Stomach (tissue), 9 donors: Measurements from ENCODE around the gene PIGA. TPM values are rescaled to one million over a fixed set of nuclear protein-coding genes. Genes with fewer than 3 reads are reported as not detected.

Experiments used
- DNase-seq, 2 donors: peaks; one replicate each; pipeline versions ENCODE4 v3.0.0 to v3.0.0-alpha.2; 2013 to 2019
- H3K27ac ChIP-seq, 5 donors: fragments of 200-600 bp in 4 of 5; sonication (generic) in 4 of 5; one replicate each; pipeline ENCODE4 v1.5.1; 2013 to 2019; ENCODE audit warnings: mild to moderate bottlenecking in 1 of 5, moderate library complexity in 1 of 5
- H3K27me3 ChIP-seq, 3 donors: fragments of 200-600 bp; sonication (generic); one replicate each; pipeline ENCODE4 v1.5.1; 2017 to 2019; ENCODE audit warnings: mixed run types in 1 of 3
- H3K36me3 ChIP-seq, 4 donors: fragments of 200-600 bp; sonication (generic); 1 replicate in 3 of 4; 2 replicates in 1 of 4; pipeline ENCODE4 v1.5.1; 2016 to 2019
- H3K4me1 ChIP-seq, 4 donors: fragments of 200-600 bp; sonication (generic); one replicate each; pipeline ENCODE4 v1.5.1; 2016 to 2019
- H3K4me3 ChIP-seq, 4 donors: fragments of 200-600 bp; sonication (generic) in 3 of 4; one replicate each; pipeline ENCODE4 v1.5.1; 2016 to 2019; ENCODE audit warnings: mild to moderate bottlenecking in 1 of 4
- H3K9me3 ChIP-seq, 4 donors: fragments of 200-600 bp; sonication (generic); one replicate each; pipeline ENCODE4 v1.5.1; 2016 to 2019
- EP300 ChIP-seq: sonication (generic); formaldehyde crosslinking; IDR thresholded peaks from one replicate; pipeline ENCODE4 v1.6.1; 2017; ENCODE audit warnings: antibody characterized with exemption
- POLR2A ChIP-seq, 4 donors: fragments of 450-650 bp; IDR thresholded peaks; one replicate each; pipeline ENCODE4 v1.6.1; 2016; ENCODE audit warnings: antibody characterized with exemption in 4 of 4, control low read depth in 2 of 4, mild to moderate bottlenecking in 1 of 4, moderate library complexity in 1 of 4
- POLR2AphosphoS5 ChIP-seq, 3 donors: sonication (generic); formaldehyde crosslinking; IDR thresholded peaks; one replicate each; pipeline ENCODE4 v1.6.1; 2016; ENCODE audit warnings: antibody characterized with exemption in 3 of 3
- WGBS, 5 donors: extraction: QIAGEN DNeasy Blood & Tissue Kit in 3 of 5; methylation state at CpG; one replicate each; pipeline versions ENCODE4 v1.1.5 to v1.1.7; 2013 to 2018; 5-methylcytosine and 5-hydroxymethylcytosine counted together
- intact Hi-C: fragments of 100-400 bp; cut with DNase I; formaldehyde crosslinking; loops from one replicate; pipeline ENCODE4 v1.15.1; 2023; ENCODE audit warnings: low total_unique reads
- polyA plus RNA-seq, 3 donors: library from polyadenylated mRNA; stranded (reverse); fragments of 200-250 nt; gene quantifications; one replicate each; pipeline ENCODE4 v1.2.3, GENCODE V29; 2013
- total RNA-seq, 5 donors: library from RNA; depleted of rRNA; stranded (reverse); fragments of >200 nt; gene quantifications; one replicate each; pipeline versions ENCODE4 v1.1.0 to v1.2.3, GENCODE V29; 2014 to 2016
- TF ChIP-seq, protein P1 (sequence below), 7 experiments: fragments of 450-650 bp in 4 of 7; fragments of 200-600 bp in 3 of 7; sonication (generic) in 3 of 7; IDR thresholded peaks; one replicate each; pipeline ENCODE4 v1.5.1; 2016 to 2019; ENCODE audit warnings: antibody characterized with exemption in 7 of 7, control low read depth in 2 of 7, mild to moderate bottlenecking in 1 of 7
- donor health status: healthy with polysubstance abuse.
- donor health status: Bipolar disorder and iron deficiency.
- donor health status: healthy.

PIGA gene
- total and polyA plus RNA-seq, 8 donors = 0.58 to 59.7 (median 7.5) TPM

DNA sequence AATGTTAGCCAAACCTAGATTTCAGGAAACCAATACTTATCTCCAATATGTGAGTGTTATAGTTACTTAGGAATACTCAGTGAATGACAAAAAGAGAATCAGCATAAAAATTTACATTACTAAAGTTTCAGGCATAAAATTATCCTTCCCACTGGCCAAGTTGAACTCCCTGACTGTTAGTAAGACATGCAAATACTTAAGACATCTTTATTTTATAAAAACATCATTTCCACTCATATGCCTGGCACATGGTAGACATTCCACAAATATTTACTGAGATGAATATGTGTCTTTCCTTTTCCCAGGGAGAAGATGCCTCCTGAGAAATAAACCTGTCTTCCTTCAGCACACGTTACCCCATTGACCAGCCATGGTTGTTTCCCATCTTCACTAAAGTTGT is 41.6 kb upstream of the PIGA start:
- Histone ChIP-seq H3K9me3 (peaks cover 0 to 5% (median 0%) of the 10 kb centered on the region in 4 donors), H3K4me3 (no peak overlapping the region), H3K27me3 (no peaks in the 10 kb centered on the region), H3K27ac (no peak overlapping the region), H3K4me1 (no peaks in the 10 kb centered on the region), H3K36me3 (no peaks in the 10 kb centered on the region)
- TF ChIP-seq POLR2AphosphoS5 (IDR thresholded peaks at IDR 0.05) = no peak
- no peak for DNase-seq
- 68 to 96% (median 80%) methylated on average over 1 of the region's 1 CpG for WGBS, 5 donors
- intact Hi-C loops = no loop called here

DNA sequence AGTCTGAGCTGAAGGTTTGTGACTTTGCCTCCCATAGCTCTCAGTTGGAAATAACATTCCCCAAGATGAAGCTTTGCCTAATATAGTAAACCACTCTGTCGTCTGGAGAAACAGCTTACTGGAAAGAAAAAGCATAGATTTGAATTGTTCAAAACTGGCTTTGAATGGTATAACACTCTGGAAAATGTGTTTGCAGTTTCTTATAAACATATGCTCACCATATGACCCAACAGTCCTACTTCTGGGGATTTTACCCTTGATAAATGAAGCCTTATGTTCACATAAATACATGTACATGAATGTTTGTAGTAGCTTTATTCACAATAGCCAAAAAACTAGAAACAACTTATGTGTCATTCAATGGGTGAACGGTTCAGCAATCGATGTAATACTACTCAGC is 38.7 kb upstream of the PIGA start:
- WGBS, 5 donors = 53 to 77% (median 66%) methylated on average over 3 of the region's 3 CpGs
- Histone ChIP-seq H3K9me3 (peaks cover 0 to 5% (median 0%) of the 10 kb centered on the region in 4 donors), H3K4me1 (no peaks in the 10 kb centered on the region), H3K4me3 (no peak overlapping the region), H3K27me3 (no peaks in the 10 kb centered on the region), H3K36me3 (no peaks in the 10 kb centered on the region), H3K27ac (no peak overlapping the region)
- intact Hi-C loops = no loop called here
- TF ChIP-seq POLR2A (IDR thresholded peaks at IDR 0.05) (no peak), POLR2AphosphoS5 (IDR thresholded peaks at IDR 0.05) (no peak), EP300 (no peak)
- TF ChIP-seq, protein P1, sequence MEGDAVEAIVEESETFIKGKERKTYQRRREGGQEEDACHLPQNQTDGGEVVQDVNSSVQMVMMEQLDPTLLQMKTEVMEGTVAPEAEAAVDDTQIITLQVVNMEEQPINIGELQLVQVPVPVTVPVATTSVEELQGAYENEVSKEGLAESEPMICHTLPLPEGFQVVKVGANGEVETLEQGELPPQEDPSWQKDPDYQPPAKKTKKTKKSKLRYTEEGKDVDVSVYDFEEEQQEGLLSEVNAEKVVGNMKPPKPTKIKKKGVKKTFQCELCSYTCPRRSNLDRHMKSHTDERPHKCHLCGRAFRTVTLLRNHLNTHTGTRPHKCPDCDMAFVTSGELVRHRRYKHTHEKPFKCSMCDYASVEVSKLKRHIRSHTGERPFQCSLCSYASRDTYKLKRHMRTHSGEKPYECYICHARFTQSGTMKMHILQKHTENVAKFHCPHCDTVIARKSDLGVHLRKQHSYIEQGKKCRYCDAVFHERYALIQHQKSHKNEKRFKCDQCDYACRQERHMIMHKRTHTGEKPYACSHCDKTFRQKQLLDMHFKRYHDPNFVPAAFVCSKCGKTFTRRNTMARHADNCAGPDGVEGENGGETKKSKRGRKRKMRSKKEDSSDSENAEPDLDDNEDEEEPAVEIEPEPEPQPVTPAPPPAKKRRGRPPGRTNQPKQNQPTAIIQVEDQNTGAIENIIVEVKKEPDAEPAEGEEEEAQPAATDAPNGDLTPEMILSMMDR (IDR thresholded peaks at IDR 0.05) = no peak
- DNase-seq = no peak

DNA sequence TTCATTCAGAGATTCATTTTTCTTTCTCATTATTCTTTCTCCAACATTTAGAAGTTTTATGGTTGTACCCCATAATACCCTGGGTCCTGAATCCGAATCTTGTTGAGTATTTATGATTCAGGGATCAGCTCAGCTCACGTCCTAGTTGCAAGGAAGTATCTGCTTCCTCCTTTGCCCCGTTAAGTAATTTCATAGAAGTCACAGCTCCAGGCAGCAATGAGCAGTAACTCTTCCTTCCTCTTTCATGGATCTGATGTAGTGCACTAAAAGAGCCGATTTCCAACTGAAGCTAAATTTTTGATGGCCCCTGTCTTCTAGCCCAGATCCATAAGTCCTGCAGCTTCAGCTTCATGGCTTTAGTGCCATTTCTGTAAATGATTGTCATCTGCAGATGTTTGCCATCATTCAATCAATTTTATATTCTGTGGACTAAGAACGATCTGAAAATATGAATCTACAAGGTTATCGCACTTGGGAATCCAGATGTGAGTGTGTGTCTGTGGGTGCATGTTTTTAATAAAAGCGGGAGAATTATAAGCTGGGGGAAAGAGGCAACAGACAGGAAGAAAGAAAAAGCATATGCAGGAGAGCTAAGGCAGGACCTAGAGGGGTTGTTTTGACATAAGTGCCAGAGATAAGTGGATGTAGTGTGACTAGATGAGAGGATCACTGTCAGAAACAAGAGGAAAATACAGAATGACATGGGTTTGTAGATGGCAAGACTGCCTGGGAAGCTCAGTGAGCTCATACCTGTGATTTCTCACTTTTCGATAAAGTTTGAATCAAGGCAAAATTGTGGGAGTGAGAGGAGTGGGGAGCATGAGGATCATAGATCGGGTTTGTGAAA is 31.4 kb upstream of the PIGA start:
- no peak overlapping the region for H3K4me3 ChIP-seq
- no peak for TF ChIP-seq POLR2A (IDR thresholded peaks at IDR 0.05)
- intact Hi-C loops = no loop called here
- no peak for DNase-seq
- H3K4me1 ChIP-seq = no peaks in the 10 kb centered on the region
- no peaks in the 10 kb centered on the region for H3K9me3 ChIP-seq
- no peaks in the 10 kb centered on the region for H3K27me3 ChIP-seq
- 77 to 83% (median 80%) methylated on average over 9 of the region's 9 CpGs for WGBS, 5 donors
- no peaks in the 10 kb centered on the region for H3K36me3 ChIP-seq
- H3K27ac ChIP-seq = peak overlapping the region in 1 of 5 donors; percentile 20

DNA sequence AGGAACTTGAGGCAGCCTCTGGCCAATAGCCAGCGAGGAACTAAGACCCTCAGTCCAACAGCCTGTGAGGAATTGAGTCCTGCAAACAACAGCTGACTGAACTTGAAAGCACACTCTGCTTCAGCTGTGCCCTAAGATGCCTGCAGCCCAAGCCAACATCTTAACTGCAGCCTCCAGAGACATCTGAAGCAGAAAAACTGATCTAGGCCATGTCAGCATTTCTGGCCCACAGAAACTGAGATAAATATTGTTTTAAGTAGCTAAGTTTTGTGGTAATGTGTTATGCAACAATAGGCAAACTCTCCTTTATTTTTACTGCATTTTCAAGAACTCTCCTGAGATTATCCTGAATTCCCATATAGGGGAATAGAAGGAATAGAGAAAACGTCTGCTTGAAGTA is 24.4 kb upstream of the PIGA start:
- no peaks in the 10 kb centered on the region for H3K27me3 ChIP-seq
- 43 to 83% (median 67%) methylated on average over 2 of the region's 2 CpGs for WGBS, 5 donors
- H3K9me3 ChIP-seq = no peaks in the 10 kb centered on the region
- H3K4me1 ChIP-seq = no peaks in the 10 kb centered on the region
- no peaks in the 10 kb centered on the region for H3K36me3 ChIP-seq
- no peak overlapping the region for H3K27ac ChIP-seq
- TF ChIP-seq, protein P1 (IDR thresholded peaks at IDR 0.05) = no peak
- no peak for TF ChIP-seq POLR2AphosphoS5 (IDR thresholded peaks at IDR 0.05)
- no peak for TF ChIP-seq EP300
- TF ChIP-seq POLR2A (IDR thresholded peaks at IDR 0.05) = no peak
- no peak overlapping the region for H3K4me3 ChIP-seq
- intact Hi-C loops = loop anchor here (10.0 kb wide), 1 partner anchor 105 kb away; no protein-coding TSS in a partner anchor
- DNase-seq = no peak

DNA sequence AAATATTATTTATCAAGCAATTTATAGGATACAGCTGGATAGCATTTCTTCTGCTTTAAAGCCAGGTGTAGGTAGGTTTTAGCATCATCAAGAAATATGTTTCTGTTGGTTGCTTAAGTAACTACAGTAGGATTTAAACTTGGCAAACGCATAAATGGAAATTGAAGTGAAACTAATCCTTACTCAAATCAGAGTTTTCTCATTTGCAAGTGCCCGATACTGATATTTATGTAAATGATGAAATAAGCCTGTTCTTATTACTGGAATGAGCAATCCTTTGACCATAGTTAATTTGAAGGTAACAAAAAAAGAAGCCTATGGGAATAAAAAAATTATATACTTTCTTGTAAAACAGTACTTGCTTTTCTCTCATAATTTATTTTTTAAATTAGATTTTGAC is 23.2 kb upstream of the PIGA start:
- no peaks in the 10 kb centered on the region for H3K9me3 ChIP-seq
- TF ChIP-seq POLR2AphosphoS5 (IDR thresholded peaks at IDR 0.05) (no peak), POLR2A (IDR thresholded peaks at IDR 0.05) (no peak), EP300 (no peak)
- TF ChIP-seq, protein P1 (IDR thresholded peaks at IDR 0.05) = no peak
- no peaks in the 10 kb centered on the region for H3K4me1 ChIP-seq
- no peak overlapping the region for H3K27ac ChIP-seq
- DNase-seq = no peak
- H3K4me3 ChIP-seq = no peak overlapping the region
- intact Hi-C loops = loop anchor here (10.0 kb wide), 1 partner anchor 106 kb away; no protein-coding TSS in a partner anchor
- no peaks in the 10 kb centered on the region for H3K36me3 ChIP-seq
- H3K27me3 ChIP-seq = no peaks in the 10 kb centered on the region
- WGBS, 5 donors = 65 to 86% (median 76%) methylated on average over 2 of the region's 2 CpGs
